MCF 10A (cell line): ENCODE data around the gene INVS. TPM values are rescaled to one million over a fixed set of nuclear protein-coding genes. Genes with fewer than 3 reads are reported as not detected.

ENCODE experiments used
- BruUV-seq: library from RNA; stranded (reverse); fragments of 400-500 nt; replicated peaks from 2 replicates; lab custom pipeline; 2021; lab: Mats Ljungman, UMichigan
- CTCF ChIA-PET: fragments of 300-600 bp; sonication (Branson Sonifier 250); formaldehyde crosslinking; extraction: SDS; loops from one replicate; lab custom pipeline; 2021; ENCODE audit warnings: antibody characterized with exemption, inconsistent platforms; lab: Yijun Ruan, JAX
- POLR2A ChIA-PET: fragments of 300-600, 350-650 bp; sonication (Branson Sonifier 250); formaldehyde crosslinking; extraction: SDS; loops from one replicate; lab custom pipeline; 2020; ENCODE audit warnings: antibody characterized with exemption, inconsistent platforms; lab: Yijun Ruan, JAX
- DNase-seq: peaks from one replicate; pipeline ENCODE4 v3.0.0-alpha.2; 2018; ENCODE audit not compliant: unreplicated experiment
- H3K27ac Mint-ChIP-seq: one replicate; pipeline ENCODE4 v1.8.0; 2022; ENCODE audit warnings: mild to moderate bottlenecking, low read depth, mixed read lengths; ENCODE audit not compliant: unreplicated experiment
- H3K27me3 Mint-ChIP-seq: one replicate; pipeline ENCODE4 v1.8.0; 2022; ENCODE audit warnings: mixed read lengths; ENCODE audit not compliant: insufficient read depth, unreplicated experiment
- H3K36me3 Mint-ChIP-seq: one replicate; pipeline ENCODE4 v1.8.0; 2022; ENCODE audit warnings: mild to moderate bottlenecking, moderate library complexity, mixed read lengths; ENCODE audit not compliant: insufficient read depth, unreplicated experiment
- H3K4me1 Mint-ChIP-seq: one replicate; pipeline ENCODE4 v1.8.0; 2022; ENCODE audit warnings: mixed read lengths; ENCODE audit not compliant: insufficient read depth, unreplicated experiment
- H3K4me3 Mint-ChIP-seq: one replicate; pipeline ENCODE4 v1.8.0; 2022; ENCODE audit warnings: mild to moderate bottlenecking, moderate library complexity, mixed read lengths; ENCODE audit not compliant: unreplicated experiment
- H3K9me3 Mint-ChIP-seq: one replicate; pipeline ENCODE4 v1.8.0; 2022; ENCODE audit warnings: mixed read lengths; ENCODE audit not compliant: unreplicated experiment
- CTCF ChIP-seq: fragments of 200-600 bp; IDR thresholded peaks from one replicate; pipeline ENCODE4 v1.8.0; 2022; ENCODE audit warnings: antibody characterized with exemption, mild to moderate bottlenecking; ENCODE audit not compliant: unreplicated experiment
- intact Hi-C: fragments of 100-400 bp; cut with micrococcal nuclease; formaldehyde crosslinking; loops from 2 replicates; pipeline ENCODE4 v1.14.1; 2022
- total RNA-seq: library from RNA; stranded (reverse); gene quantifications from 2 replicates; pipeline ENCODE4 v1.2.3, GENCODE V29; 2022

The INVS gene
- total RNA-seq, 1 experiment from 2014 or later: 21.9 TPM

GRCh38 chr9:100217536-100217935 is 118.5 kb downstream of the INVS start:
- TF ChIP-seq CTCF: no peak
- intact Hi-C loops: loop anchor here (5.0 kb wide), 1 partner anchor 380 kb away; no protein-coding TSS in a partner anchor
- Mint-ChIP-seq H3K4me3 (no peak overlapping the region), H3K36me3 (peaks cover 7% of the 10 kb centered on the region), H3K27me3 (no peaks in the 10 kb centered on the region), H3K4me1 (no peaks in the 10 kb centered on the region), H3K27ac (no peak overlapping the region), H3K9me3 (no peaks in the 10 kb centered on the region)
- ChIA-PET POLR2A (no interaction called here), CTCF (interaction anchor here (0.7 to 2.0 kb wide), 4 partner anchors 85 to 1033 kb away, joined by 3 to 6 read pairs (median 4); no protein-coding TSS in a partner anchor)
- no peak for DNase-seq
- BruUV-seq: no TSS peak

GRCh38 chr9:100219347-100219746 is 120.3 kb downstream of the INVS start:
- no peak for TF ChIP-seq CTCF
- intact Hi-C loops: loop anchor here (5.0 kb wide), 1 partner anchor 378 kb away; no protein-coding TSS in a partner anchor
- no peak overlapping the region for H3K27ac Mint-ChIP-seq

GRCh38 chr9:100220936-100221335 is 121.9 kb downstream of the INVS start:
- peaks cover 6% of the 10 kb centered on the region for H3K36me3 Mint-ChIP-seq
- no peaks in the 10 kb centered on the region for H3K27me3 Mint-ChIP-seq
- ChIA-PET POLR2A (interaction anchor here (1.0 to 1.1 kb wide), 2 partner anchors 10 to 23 kb away, joined by 3 to 4 read pairs; no protein-coding TSS in a partner anchor), CTCF (interaction anchor here (0.7 to 3.6 kb wide), 6 partner anchors 12 to 1703 kb away, joined by 4 to 15 read pairs (median 6); no protein-coding TSS in a partner anchor)
- no peak for TF ChIP-seq CTCF
- no peak overlapping the region for H3K27ac Mint-ChIP-seq
- intact Hi-C loops: loop anchor here (5.0 kb wide), 3 partner anchors 399 to 1039 kb away; partner anchors contain the start of gene NR4A3
- no peaks in the 10 kb centered on the region for H3K4me1 Mint-ChIP-seq
- H3K9me3 Mint-ChIP-seq: no peaks in the 10 kb centered on the region
- DNase-seq: no peak
- H3K4me3 Mint-ChIP-seq: no peak overlapping the region
- BruUV-seq: no TSS peak

More at GRCh38 chr9:100219347-100219746, 120.3 kb downstream of the INVS start:
- POLR2A ChIA-PET: no interaction called here
- CTCF ChIA-PET: interaction anchor here (0.7 to 1.8 kb wide), 2 partner anchors 108 to 109 kb away, joined by 4 to 5 read pairs; no protein-coding TSS in a partner anchor
- H3K9me3 Mint-ChIP-seq: no peaks in the 10 kb centered on the region
- H3K36me3 Mint-ChIP-seq: peaks cover 11% of the 10 kb centered on the region
- no peaks in the 10 kb centered on the region for H3K27me3 Mint-ChIP-seq
- H3K4me1 Mint-ChIP-seq: no peaks in the 10 kb centered on the region
- DNase-seq: no peak
- H3K4me3 Mint-ChIP-seq: no peak overlapping the region
- BruUV-seq: no TSS peak

GRCh38 chr9:100221538-100221937 is 122.5 kb downstream of the INVS start:
- Mint-ChIP-seq H3K27ac (peak overlapping the region; percentile 23), H3K4me3 (no peak overlapping the region), H3K27me3 (no peaks in the 10 kb centered on the region), H3K4me1 (no peaks in the 10 kb centered on the region), H3K9me3 (no peaks in the 10 kb centered on the region), H3K36me3 (peaks cover 6% of the 10 kb centered on the region)
- ChIA-PET CTCF (interaction anchor here (0.8 to 3.6 kb wide), 5 partner anchors 11 to 1037 kb away, joined by 3 to 17 read pairs (median 11); no protein-coding TSS in a partner anchor), POLR2A (interaction anchor here (1.0 kb wide), 1 partner anchor 23 kb away, joined by 3 read pairs; no protein-coding TSS in a partner anchor)
- no peak for TF ChIP-seq CTCF
- no TSS peak for BruUV-seq
- intact Hi-C loops: loop anchor here (5.0 kb wide), 3 partner anchors 399 to 1039 kb away; partner anchors contain the start of gene NR4A3
- DNase-seq: no peak
